ENCODE results near the gene IL32. TPM values are rescaled to one million over a fixed set of nuclear protein-coding genes. Genes with fewer than 3 reads are reported as not detected.

Gene IL32
- 8.8 and 13.2 TPM in 2 replicates for total RNA-seq
- long read RNA-seq = 0 reads

GRCh38 chr16:3065069-3065741 lies at the start of gene IL32:
IL32 (plus strand) TSS chr16:3065640; CDS start chr16:3065812, 172 bp downstream.
- Mint-ChIP-seq H3K9me3 (ENCODE audit: unreplicated experiment) (no peaks in the 10 kb centered on the region), H3K4me1 (ENCODE audit: unreplicated experiment) (peaks cover 10% of the 10 kb centered on the region), H3K36me3 (ENCODE audit: unreplicated experiment) (peaks cover 2% of the 10 kb centered on the region), H3K27ac (ENCODE audit: unreplicated experiment) (peak within 1 kb of the TSS; percentile 68), H3K27me3 (ENCODE audit: unreplicated experiment) (no peaks in the 10 kb centered on the region), H3K4me3 (ENCODE audit: unreplicated experiment) (peak within 1 kb of the TSS; percentile 48)
- no peak for DNase-seq (ENCODE audit: extremely low spot score, unreplicated experiment)
- TF ChIP-seq CTCF (IDR thresholded peaks at IDR 0.05) = no peak

- Mint-ChIP-seq H3K27ac (ENCODE audit: unreplicated experiment) (no peak overlapping the region), H3K36me3 (ENCODE audit: unreplicated experiment) (no peaks in the 10 kb centered on the region), H3K27me3 (ENCODE audit: unreplicated experiment) (peaks cover 16% of the 10 kb centered on the region), H3K4me1 (ENCODE audit: unreplicated experiment) (peaks cover 22% of the 10 kb centered on the region), H3K4me3 (ENCODE audit: unreplicated experiment) (no peak overlapping the region), H3K9me3 (ENCODE audit: unreplicated experiment) (no peaks in the 10 kb centered on the region)
- no peak for TF ChIP-seq CTCF (IDR thresholded peaks at IDR 0.05)
- no peak for DNase-seq (ENCODE audit: extremely low spot score, unreplicated experiment)
These were observed 49.4 kb upstream of the IL32 start for GRCh38 chr16:3015865-3016521.

- no peak for DNase-seq (ENCODE audit: extremely low spot score, unreplicated experiment)
- no peak for TF ChIP-seq CTCF (IDR thresholded peaks at IDR 0.05)
- Mint-ChIP-seq H3K4me3 (ENCODE audit: unreplicated experiment) (no peak overlapping the region), H3K36me3 (ENCODE audit: unreplicated experiment) (no peaks in the 10 kb centered on the region), H3K27ac (ENCODE audit: unreplicated experiment) (no peak overlapping the region), H3K27me3 (ENCODE audit: unreplicated experiment) (peaks cover 14% of the 10 kb centered on the region), H3K4me1 (ENCODE audit: unreplicated experiment) (peaks cover 33% of the 10 kb centered on the region), H3K9me3 (ENCODE audit: unreplicated experiment) (no peaks in the 10 kb centered on the region)
These were observed 48.1 kb upstream of the IL32 start for GRCh38 chr16:3017344-3017743.

- Mint-ChIP-seq H3K27me3 (ENCODE audit: unreplicated experiment) (peaks cover 8% of the 10 kb centered on the region), H3K36me3 (ENCODE audit: unreplicated experiment) (no peaks in the 10 kb centered on the region), H3K27ac (ENCODE audit: unreplicated experiment) (no peak within 1 kb of the TSS), H3K9me3 (ENCODE audit: unreplicated experiment) (no peaks in the 10 kb centered on the region), H3K4me3 (ENCODE audit: unreplicated experiment) (no peak within 1 kb of the TSS), H3K4me1 (ENCODE audit: unreplicated experiment) (peaks cover 33% of the 10 kb centered on the region)
- TF ChIP-seq CTCF (IDR thresholded peaks at IDR 0.05) = peak; percentile 48
- DNase-seq (ENCODE audit: extremely low spot score, unreplicated experiment) = no peak
These were observed 47.5 kb upstream of the IL32 start, which contains the start of gene CLDN6 for GRCh38 chr16:3017794-3018506. CLDN6 (minus strand) TSS chr16:3018183; CDS start chr16:3016021, 2,162 bp downstream.

All from osteocyte (in vitro differentiated cells).